Suprapubic skin (tissue), 4 donors: ENCODE results near the gene ZBTB2.

Source experiments
- POLR2A ChIP-seq, 2 donors: fragments of 450-650 bp; IDR thresholded peaks; one replicate each; pipeline ENCODE4 v1.6.1; 2017; ENCODE audit warnings: antibody characterized with exemption in 2 of 2, mild to moderate bottlenecking in 2 of 2, moderate library complexity in 2 of 2
- POLR2AphosphoS5 ChIP-seq, 3 donors: sonication (generic); formaldehyde crosslinking; IDR thresholded peaks; one replicate each; pipeline ENCODE4 v1.6.1; 2017; ENCODE audit warnings: antibody characterized with exemption in 3 of 3
- TF ChIP-seq, protein P1 (sequence below), 2 donors: fragments of 200-600 bp in 1 of 2; fragments of 450-650 bp in 1 of 2; sonication (generic) in 1 of 2; IDR thresholded peaks; one replicate each; pipeline ENCODE4 v1.5.1; 2016 to 2019; ENCODE audit warnings: antibody characterized with exemption in 2 of 2, mild to moderate bottlenecking in 1 of 2, moderate library complexity in 1 of 2

DNA sequence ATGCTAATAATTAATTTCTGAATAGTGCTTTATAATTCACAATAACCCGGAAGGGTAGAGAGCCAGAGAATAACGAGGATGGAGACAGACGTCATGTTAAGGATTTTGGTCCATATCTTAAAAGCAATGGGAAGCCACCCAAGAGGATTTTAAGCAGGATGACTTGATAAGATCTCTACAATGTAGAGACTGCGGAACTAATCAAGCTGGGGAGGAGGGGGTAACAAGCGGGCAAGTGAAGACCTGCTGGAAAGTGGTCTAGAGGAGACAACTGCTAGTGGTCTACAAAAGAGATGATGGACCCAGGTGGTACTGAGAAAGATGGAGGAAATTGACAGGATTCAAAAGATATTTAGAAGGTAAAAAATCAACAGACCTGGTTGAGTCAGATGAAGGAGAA, 7.2 kb downstream of the ZBTB2 start:
- TF ChIP-seq, protein P1, sequence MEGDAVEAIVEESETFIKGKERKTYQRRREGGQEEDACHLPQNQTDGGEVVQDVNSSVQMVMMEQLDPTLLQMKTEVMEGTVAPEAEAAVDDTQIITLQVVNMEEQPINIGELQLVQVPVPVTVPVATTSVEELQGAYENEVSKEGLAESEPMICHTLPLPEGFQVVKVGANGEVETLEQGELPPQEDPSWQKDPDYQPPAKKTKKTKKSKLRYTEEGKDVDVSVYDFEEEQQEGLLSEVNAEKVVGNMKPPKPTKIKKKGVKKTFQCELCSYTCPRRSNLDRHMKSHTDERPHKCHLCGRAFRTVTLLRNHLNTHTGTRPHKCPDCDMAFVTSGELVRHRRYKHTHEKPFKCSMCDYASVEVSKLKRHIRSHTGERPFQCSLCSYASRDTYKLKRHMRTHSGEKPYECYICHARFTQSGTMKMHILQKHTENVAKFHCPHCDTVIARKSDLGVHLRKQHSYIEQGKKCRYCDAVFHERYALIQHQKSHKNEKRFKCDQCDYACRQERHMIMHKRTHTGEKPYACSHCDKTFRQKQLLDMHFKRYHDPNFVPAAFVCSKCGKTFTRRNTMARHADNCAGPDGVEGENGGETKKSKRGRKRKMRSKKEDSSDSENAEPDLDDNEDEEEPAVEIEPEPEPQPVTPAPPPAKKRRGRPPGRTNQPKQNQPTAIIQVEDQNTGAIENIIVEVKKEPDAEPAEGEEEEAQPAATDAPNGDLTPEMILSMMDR (IDR thresholded peaks at IDR 0.05): no peak
- TF ChIP-seq POLR2A (IDR thresholded peaks at IDR 0.05) (no peak), POLR2AphosphoS5 (IDR thresholded peaks at IDR 0.05) (no peak)
